ENCODE data around the gene DTD1.
"Not testable (repeated sequence)": the region's sequence is repeated elsewhere in the genome, so short reads cannot be mapped to it uniquely, and the experiment has no call there.

The DTD1 gene

GRCh38 chr20:18780385-18781130 lies 192.7 kb downstream of the DTD1 start:
- no peak for TF ChIP-seq MYC (IDR thresholded peaks at IDR 0.05; ENCODE audit: low read depth, low read length)
- TF ChIP-seq POLR2A (IDR thresholded peaks at IDR 0.05; ENCODE audit: extremely low read depth, insufficient read length) = no peak
- TF ChIP-seq, protein P1, sequence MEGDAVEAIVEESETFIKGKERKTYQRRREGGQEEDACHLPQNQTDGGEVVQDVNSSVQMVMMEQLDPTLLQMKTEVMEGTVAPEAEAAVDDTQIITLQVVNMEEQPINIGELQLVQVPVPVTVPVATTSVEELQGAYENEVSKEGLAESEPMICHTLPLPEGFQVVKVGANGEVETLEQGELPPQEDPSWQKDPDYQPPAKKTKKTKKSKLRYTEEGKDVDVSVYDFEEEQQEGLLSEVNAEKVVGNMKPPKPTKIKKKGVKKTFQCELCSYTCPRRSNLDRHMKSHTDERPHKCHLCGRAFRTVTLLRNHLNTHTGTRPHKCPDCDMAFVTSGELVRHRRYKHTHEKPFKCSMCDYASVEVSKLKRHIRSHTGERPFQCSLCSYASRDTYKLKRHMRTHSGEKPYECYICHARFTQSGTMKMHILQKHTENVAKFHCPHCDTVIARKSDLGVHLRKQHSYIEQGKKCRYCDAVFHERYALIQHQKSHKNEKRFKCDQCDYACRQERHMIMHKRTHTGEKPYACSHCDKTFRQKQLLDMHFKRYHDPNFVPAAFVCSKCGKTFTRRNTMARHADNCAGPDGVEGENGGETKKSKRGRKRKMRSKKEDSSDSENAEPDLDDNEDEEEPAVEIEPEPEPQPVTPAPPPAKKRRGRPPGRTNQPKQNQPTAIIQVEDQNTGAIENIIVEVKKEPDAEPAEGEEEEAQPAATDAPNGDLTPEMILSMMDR (IDR thresholded peaks at IDR 0.05; ENCODE audit: low read depth, low read length) = no peak
- TF ChIP-seq, protein P2, sequence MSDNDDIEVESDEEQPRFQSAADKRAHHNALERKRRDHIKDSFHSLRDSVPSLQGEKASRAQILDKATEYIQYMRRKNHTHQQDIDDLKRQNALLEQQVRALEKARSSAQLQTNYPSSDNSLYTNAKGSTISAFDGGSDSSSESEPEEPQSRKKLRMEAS (IDR thresholded peaks at IDR 0.05; ENCODE audit: low read depth, low read length) = no peak
- no peak for DNase-seq (ENCODE audit: low read depth)
- H3K4me3 ChIP-seq (ENCODE audit: low read depth, low read length) = no peak overlapping the region

- no peak for DNase-seq (ENCODE audit: low read depth)
- H3K4me3 ChIP-seq (ENCODE audit: low read depth, low read length) = no peak overlapping the region
- TF ChIP-seq, protein P1 (IDR thresholded peaks at IDR 0.05; ENCODE audit: low read depth, low read length) = no peak
- TF ChIP-seq, protein P2 (IDR thresholded peaks at IDR 0.05; ENCODE audit: low read depth, low read length) = no peak
- TF ChIP-seq MYC (IDR thresholded peaks at IDR 0.05; ENCODE audit: low read depth, low read length) (no peak), POLR2A (IDR thresholded peaks at IDR 0.05; ENCODE audit: extremely low read depth, insufficient read length) (no peak)
These were observed 193.7 kb downstream of the DTD1 start for GRCh38 chr20:18781509-18781908.

DNA sequence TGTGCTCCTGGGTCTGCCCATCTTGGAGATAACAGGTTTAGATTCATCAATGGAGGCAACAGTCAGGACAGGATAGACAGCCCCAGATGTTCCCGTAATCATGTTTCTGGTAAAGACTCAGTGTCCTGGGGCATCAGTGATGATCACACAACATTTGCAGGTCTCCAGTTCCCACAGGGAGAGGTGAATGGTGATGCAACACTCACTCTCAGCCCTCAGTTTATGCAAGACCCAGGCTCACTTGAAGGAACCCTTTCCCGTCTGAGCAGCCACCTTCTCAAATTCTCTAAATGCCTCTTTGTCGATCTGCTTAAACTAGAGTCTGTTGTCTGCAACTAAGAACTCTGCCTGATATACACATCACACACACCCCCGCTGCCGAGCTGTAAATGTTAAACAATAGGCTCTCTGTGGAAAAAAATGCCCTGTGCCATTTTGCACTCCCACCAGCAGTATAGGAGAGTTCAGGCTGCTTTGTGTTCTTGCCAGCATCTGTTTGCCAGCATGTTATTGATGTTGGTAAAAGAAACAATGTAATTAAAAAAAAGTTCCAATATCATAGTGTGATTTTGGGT lies 195.6 kb downstream of the DTD1 start:
- TF ChIP-seq POLR2A (IDR thresholded peaks at IDR 0.05; ENCODE audit: extremely low read depth, insufficient read length) (no peak), MYC (IDR thresholded peaks at IDR 0.05; ENCODE audit: low read depth, low read length) (no peak)
- TF ChIP-seq, protein P2 (IDR thresholded peaks at IDR 0.05; ENCODE audit: low read depth, low read length) = no peak
- TF ChIP-seq, protein P1 (IDR thresholded peaks at IDR 0.05; ENCODE audit: low read depth, low read length) = no peak
- DNase-seq (ENCODE audit: low read depth) = no peak
- no peak overlapping the region for H3K4me3 ChIP-seq (ENCODE audit: low read depth, low read length)

- H3K4me3 ChIP-seq (ENCODE audit: low read depth, low read length); DNase-seq (ENCODE audit: low read depth): not testable (repeated sequence)
These were observed 199.2 kb downstream of the DTD1 start for GRCh38 chr20:18787046-18787445.

DNA sequence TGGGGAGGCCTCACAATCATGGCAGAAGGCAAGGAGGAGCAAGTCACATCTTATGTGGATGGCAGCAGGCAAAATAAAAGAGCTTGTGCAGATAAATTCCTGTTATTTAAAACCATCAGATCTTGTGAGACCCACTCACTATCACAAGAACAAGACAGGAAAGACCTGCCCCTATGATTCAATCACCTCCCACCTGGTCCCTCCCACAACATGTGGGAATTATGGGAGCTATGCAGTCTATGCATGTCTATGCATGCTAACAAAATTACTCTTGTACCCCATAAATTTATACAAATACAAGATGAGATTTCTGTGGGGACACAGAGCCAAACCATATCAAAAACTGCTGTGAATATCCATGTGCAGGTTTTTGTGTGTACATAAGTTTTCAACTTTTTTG lies 200.2 kb downstream of the DTD1 start:
- no peak overlapping the region for H3K4me3 ChIP-seq (ENCODE audit: low read depth, low read length)
- TF ChIP-seq, protein P2 (IDR thresholded peaks at IDR 0.05; ENCODE audit: low read depth, low read length) = no peak
- no peak for TF ChIP-seq POLR2A (IDR thresholded peaks at IDR 0.05; ENCODE audit: extremely low read depth, insufficient read length)
- TF ChIP-seq, protein P1 (IDR thresholded peaks at IDR 0.05; ENCODE audit: low read depth, low read length) = no peak
- no peak for TF ChIP-seq MYC (IDR thresholded peaks at IDR 0.05; ENCODE audit: low read depth, low read length)
- no peak for DNase-seq (ENCODE audit: low read depth)

DNA sequence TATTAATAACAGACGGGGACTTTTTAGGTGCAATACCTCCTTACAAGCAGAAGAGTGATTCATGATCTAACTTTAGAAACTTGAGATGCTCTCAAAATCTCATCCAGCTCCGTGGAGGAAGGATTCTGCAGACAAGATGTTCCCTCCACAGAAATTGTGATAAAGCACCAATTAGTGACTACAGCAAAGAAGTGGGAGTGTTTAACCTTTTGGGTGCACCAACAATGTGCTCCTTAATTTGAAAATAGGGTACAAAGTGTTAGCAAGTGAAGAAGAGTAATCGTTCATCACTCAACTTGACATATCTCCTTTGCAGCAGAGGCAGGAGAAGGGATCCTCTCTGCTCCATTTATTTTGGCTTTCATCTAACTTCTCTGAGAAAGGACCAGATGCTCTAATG lies 202.9 kb downstream of the DTD1 start:
- no peak for DNase-seq (ENCODE audit: low read depth)
- TF ChIP-seq POLR2A (IDR thresholded peaks at IDR 0.05; ENCODE audit: extremely low read depth, insufficient read length) = no peak
- TF ChIP-seq, protein P2 (IDR thresholded peaks at IDR 0.05; ENCODE audit: low read depth, low read length) = no peak
- TF ChIP-seq, protein P1 (IDR thresholded peaks at IDR 0.05; ENCODE audit: low read depth, low read length) = no peak
- no peak for TF ChIP-seq MYC (IDR thresholded peaks at IDR 0.05; ENCODE audit: low read depth, low read length)
- no peak overlapping the region for H3K4me3 ChIP-seq (ENCODE audit: low read depth, low read length)
